Naive thymus-derived CD8-positive, alpha-beta T cell (primary cell): ENCODE measurements around the gene GSC2. TPM values are rescaled to one million over a fixed set of nuclear protein-coding genes. Genes with fewer than 3 reads are reported as not detected.
"Not testable (repeated sequence)": the region's sequence is repeated elsewhere in the genome, so short reads cannot be mapped to it uniquely, and the experiment has no call there.

ENCODE experiments used
- ATAC-seq, 2 donors: fragments of 150-1000 bp; cut with Tn5 transposase in 1 of 2; sonication (Bioruptor Pico), chemical (Tn5 transposase) in 1 of 2; 1 replicate in 1 of 2; 2 replicates in 1 of 2; pipeline ENCODE4 v1.10.0; 2021; ENCODE audit warnings: mild to moderate bottlenecking in 2 of 2, moderate library complexity in 2 of 2
- POLR2A ChIA-PET: fragments of 350-600 bp; sonication (Branson Sonifier 250); formaldehyde crosslinking; loops from one replicate; lab custom pipeline; 2021; ENCODE audit warnings: antibody characterized with exemption; lab: Charles Lee
- DNase-seq, 10 donors: peaks; one replicate each; pipeline versions ENCODE4 v3.0.0 to v3.0.0-alpha.2; 2020 to 2022
- H3K27ac Mint-ChIP-seq, 10 donors: one replicate each; pipeline ENCODE4 v1.8.0; 2020 to 2022; ENCODE audit warnings: mild to moderate bottlenecking in 10 of 10, mixed read lengths in 10 of 10, moderate library complexity in 4 of 10, inconsistent platforms in 1 of 10
- H3K27me3 Mint-ChIP-seq, 5 donors: one replicate each; pipeline ENCODE4 v1.8.0; 2021 to 2022; ENCODE audit warnings: mixed read lengths in 5 of 5
- H3K36me3 Mint-ChIP-seq, 3 donors: one replicate each; pipeline ENCODE4 v1.8.0; 2020 to 2022; ENCODE audit warnings: mixed read lengths in 3 of 3, mild to moderate bottlenecking in 2 of 3, inconsistent platforms in 1 of 3
- H3K4me1 Mint-ChIP-seq, 4 donors: one replicate each; pipeline ENCODE4 v1.8.0; 2021 to 2022; ENCODE audit warnings: mixed read lengths in 4 of 4
- H3K4me3 Mint-ChIP-seq, 10 donors: one replicate each; pipeline ENCODE4 v1.8.0; 2020 to 2022; ENCODE audit warnings: mild to moderate bottlenecking in 10 of 10, mixed read lengths in 10 of 10, moderate library complexity in 6 of 10, inconsistent platforms in 1 of 10
- H3K9me3 Mint-ChIP-seq, 9 donors: one replicate each; pipeline ENCODE4 v1.8.0; 2020 to 2022; ENCODE audit warnings: mixed read lengths in 9 of 9, mild to moderate bottlenecking in 3 of 9, inconsistent platforms in 1 of 9, moderate library complexity in 1 of 9
- polyA plus RNA-seq, 3 donors: library from polyadenylated mRNA; unstranded; fragments of 300-500 nt; fragmentation: Illumina TruSeq; gene quantifications; one replicate each; pipeline ENCODE4 v1.2.3, GENCODE V29; 2021
- total RNA-seq, 8 experiments: library from RNA in 2 of 8; stranded (reverse) in 2 of 8; gene quantifications; one replicate each; pipeline ENCODE4 v1.2.3 and lab custom pipeline; 2021 to 2026

Gene GSC2
- total and polyA plus RNA-seq, 5 experiments from 2014 or later = not detected

GRCh38 chr22:19167106-19167869 is 17.2 kb upstream of the GSC2 start:
- no peak for ATAC-seq
- H3K27me3 Mint-ChIP-seq = peaks cover 19 to 57% (median 36%) of the 10 kb centered on the region in 5 donors

GRCh38 chr22:19166421-19166820 is 16.3 kb upstream of the GSC2 start:
- DNase-seq (no peak), ATAC-seq (no peak)
- POLR2A ChIA-PET = no interaction called here
- Mint-ChIP-seq H3K27ac (no peak overlapping the region), H3K36me3 (no peaks in the 10 kb centered on the region), H3K9me3 (peaks cover 0 to 4% (median 0%) of the 10 kb centered on the region in 9 donors), H3K4me3 (no peak overlapping the region), H3K27me3 (peaks cover 19 to 59% (median 36%) of the 10 kb centered on the region in 5 donors), H3K4me1 (peaks cover 10 to 24% (median 16%) of the 10 kb centered on the region in 4 donors)

More at GRCh38 chr22:19167106-19167869, 17.2 kb upstream of the GSC2 start:
- no peak for DNase-seq
- H3K36me3 Mint-ChIP-seq = no peaks in the 10 kb centered on the region
- H3K4me3 Mint-ChIP-seq = peak overlapping the region in 1 of 10 donors; percentile 50
- POLR2A ChIA-PET = no interaction called here
- peaks cover 13 to 29% (median 21%) of the 10 kb centered on the region in 4 donors for H3K4me1 Mint-ChIP-seq
- peaks cover 0 to 4% (median 0%) of the 10 kb centered on the region in 9 donors for H3K9me3 Mint-ChIP-seq
- no peak overlapping the region for H3K27ac Mint-ChIP-seq

GRCh38 chr22:19164425-19164824 is 14.3 kb upstream of the GSC2 start:
- Mint-ChIP-seq H3K4me3 (no peak overlapping the region), H3K27me3 (peaks cover 19 to 57% (median 33%) of the 10 kb centered on the region in 5 donors), H3K9me3 (peaks cover 0 to 4% (median 0%) of the 10 kb centered on the region in 9 donors), H3K36me3 (no peaks in the 10 kb centered on the region), H3K27ac (peak overlapping the region in 1 of 10 donors; percentile 18), H3K4me1 (peaks cover 3 to 8% (median 4%) of the 10 kb centered on the region in 4 donors)
- ATAC-seq = no peak
- POLR2A ChIA-PET = interaction anchor here (1.1 kb wide), 1 partner anchor 16 kb away, joined by 3 read pairs; no protein-coding TSS in a partner anchor
- DNase-seq = no peak

GRCh38 chr22:19158649-19159048 is 8.6 kb upstream of the GSC2 start:
- POLR2A ChIA-PET = interaction anchor here (0.6 kb wide), 1 partner anchor 442 kb away, joined by 4 read pairs; no protein-coding TSS in a partner anchor

GRCh38 chr22:19156109-19156508 is 6.0 kb upstream of the GSC2 start:
- H3K9me3 Mint-ChIP-seq = not testable (repeated sequence)
- peaks cover 20 to 59% (median 29%) of the 10 kb centered on the region in 5 donors for H3K27me3 Mint-ChIP-seq

More at GRCh38 chr22:19158649-19159048, 8.6 kb upstream of the GSC2 start:
- H3K4me1 Mint-ChIP-seq, H3K4me3 Mint-ChIP-seq, H3K36me3 Mint-ChIP-seq, H3K9me3 Mint-ChIP-seq, ATAC-seq, DNase-seq, H3K27ac Mint-ChIP-seq: not testable (repeated sequence)
- H3K27me3 Mint-ChIP-seq = peaks cover 4 to 49% (median 16%) of the 10 kb centered on the region in 5 donors

GRCh38 chr22:19152942-19153883 is 3.1 kb upstream of the GSC2 start:
- POLR2A ChIA-PET = no interaction called here
- peaks cover 0 to 9% (median 8%) of the 10 kb centered on the region in 3 donors for H3K36me3 Mint-ChIP-seq
- peaks cover 0 to 10% (median 0%) of the 10 kb centered on the region in 9 donors for H3K9me3 Mint-ChIP-seq
- H3K27me3 Mint-ChIP-seq = peaks cover 21 to 57% (median 32%) of the 10 kb centered on the region in 5 donors
- peak overlapping the region in 1 of 10 donors; percentile 28 for H3K4me3 Mint-ChIP-seq
- ATAC-seq = no peak
- no peak overlapping the region for H3K27ac Mint-ChIP-seq
- peaks cover 7 to 15% (median 9%) of the 10 kb centered on the region in 4 donors for H3K4me1 Mint-ChIP-seq
- no peak for DNase-seq

More at GRCh38 chr22:19156109-19156508, 6.0 kb upstream of the GSC2 start:
- DNase-seq, H3K27ac Mint-ChIP-seq, ATAC-seq, H3K36me3 Mint-ChIP-seq, H3K4me3 Mint-ChIP-seq, POLR2A ChIA-PET: not testable (repeated sequence)
- H3K4me1 Mint-ChIP-seq = peaks cover 3 to 10% (median 5%) of the 10 kb centered on the region in 4 donors

- Mint-ChIP-seq H3K9me3 (peaks cover 0 to 10% (median 0%) of the 10 kb centered on the region in 9 donors), H3K36me3 (peaks cover 0 to 9% (median 8%) of the 10 kb centered on the region in 3 donors), H3K4me3 (peak overlapping the region in 9 of 10 donors; percentile 50 to 92 (median 75)), H3K27ac (no peak overlapping the region), H3K4me1 (peaks cover 7 to 15% (median 10%) of the 10 kb centered on the region in 4 donors), H3K27me3 (peaks cover 21 to 64% (median 37%) of the 10 kb centered on the region in 5 donors)
- POLR2A ChIA-PET = interaction anchor here (0.7 kb wide), 1 partner anchor 334 kb away, joined by 5 read pairs; no protein-coding TSS in a partner anchor
- ATAC-seq (no peak), DNase-seq (no peak)
Measured at GRCh38 chr22:19151329-19152191, 1.5 kb upstream of the GSC2 start.

GRCh38 chr22:19150482-19151328 is 613 bp upstream of the GSC2 start:
- Mint-ChIP-seq H3K9me3 (peaks cover 0 to 10% (median 0%) of the 10 kb centered on the region in 9 donors), H3K27ac (no peak overlapping the region), H3K4me1 (peaks cover 7 to 15% (median 10%) of the 10 kb centered on the region in 4 donors), H3K36me3 (peaks cover 0 to 9% (median 8%) of the 10 kb centered on the region in 3 donors), H3K27me3 (peaks cover 21 to 59% (median 40%) of the 10 kb centered on the region in 5 donors), H3K4me3 (peak overlapping the region; percentile 42 to 92 (median 73))
- POLR2A ChIA-PET = no interaction called here
- ATAC-seq (no peak), DNase-seq (no peak)

GRCh38 chr22:19149047-19149883 is 827 bp downstream of the GSC2 start:
- H3K27me3 Mint-ChIP-seq = peaks cover 21 to 47% (median 36%) of the 10 kb centered on the region in 5 donors
- H3K36me3 Mint-ChIP-seq = peaks cover 0 to 9% (median 8%) of the 10 kb centered on the region in 3 donors
- H3K9me3 Mint-ChIP-seq = peaks cover 0 to 10% (median 0%) of the 10 kb centered on the region in 9 donors
- H3K27ac Mint-ChIP-seq = no peak overlapping the region
- peak overlapping the region; percentile 7 to 72 (median 60) for H3K4me3 Mint-ChIP-seq
- ATAC-seq (peak; percentile 27 to 42), DNase-seq (peak in 5 of 10 donors; percentile 18 to 50 (median 37))
- POLR2A ChIA-PET = interaction anchor here (0.7 kb wide), 1 partner anchor 15 kb away, joined by 3 read pairs; no protein-coding TSS in a partner anchor
- peaks cover 12 to 22% (median 15%) of the 10 kb centered on the region in 4 donors for H3K4me1 Mint-ChIP-seq
